Panc1 (cell line): ENCODE measurements around the gene KCNV2. TPM values are rescaled to one million over a fixed set of nuclear protein-coding genes. Genes with fewer than 3 reads are reported as not detected.

Experiments
- ATAC-seq: fragments of 200-7000 bp; cut with Tn5 transposase; 2 replicates; pipeline ENCODE4 v1.9.1; 2020; ENCODE audit warnings: mild to moderate bottlenecking, moderate library complexity
- BruUV-seq: library from RNA; stranded (reverse); fragments of 400-500 nt; replicated peaks from 2 replicates; lab custom pipeline; 2021; lab: Mats Ljungman, UMichigan
- CTCF ChIA-PET: fragments of 300-600 bp; sonication (Branson Sonifier 250); formaldehyde crosslinking; loops from one replicate; lab custom pipeline; 2022; ENCODE audit warnings: antibody characterized with exemption; lab: Charles Lee
- POLR2A ChIA-PET: fragments of 300-600 bp; sonication (Branson Sonifier 250); formaldehyde crosslinking; loops from one replicate; lab custom pipeline; 2022; ENCODE audit warnings: antibody characterized with exemption; lab: Charles Lee
- DNase-seq: peaks from one replicate; pipeline ENCODE4 v3.0.0-alpha.2; 2010; ENCODE audit warnings: low read depth, low spot score
- H3K27ac ChIP-seq: 2 replicates; pipeline ENCODE4 v1.5.1; 2011; ENCODE audit warnings: mild to moderate bottlenecking, low read length, inconsistent platforms
- H3K27me3 ChIP-seq: fragments of 200-500 bp; sonication (Bioruptor generic); 2 replicates; pipeline ENCODE4 v1.6.0; 2014; ENCODE audit warnings: low read length, inconsistent platforms; ENCODE audit not compliant: control insufficient read depth, insufficient read depth
- H3K36me3 ChIP-seq: fragments of 200-500 bp; sonication (Bioruptor generic); 2 replicates; pipeline ENCODE4 v1.5.1; 2014; ENCODE audit warnings: inconsistent platforms, mild to moderate bottlenecking, low read length, moderate library complexity; ENCODE audit not compliant: control insufficient read depth, insufficient read depth
- H3K4me1 ChIP-seq: 2 replicates; pipeline ENCODE4 v1.5.1; 2011; ENCODE audit warnings: inconsistent platforms, mild to moderate bottlenecking, low read length, moderate library complexity; ENCODE audit not compliant: control insufficient read depth, insufficient read depth
- H3K4me3 ChIP-seq, 2 experiments: 2 replicates each; pipeline ENCODE4 v1.5.1; 2011 to 2012; ENCODE audit warnings: low read depth in 2 of 2, low read length in 2 of 2, mild to moderate bottlenecking in 2 of 2, inconsistent platforms in 1 of 2, moderate library complexity in 1 of 2
- H3K9me3 ChIP-seq: fragments of 200-500 bp; sonication (Bioruptor generic); 2 replicates; pipeline ENCODE4 v1.5.1; 2014; ENCODE audit warnings: low read depth, mild to moderate bottlenecking, inconsistent platforms, low read length, moderate library complexity; ENCODE audit not compliant: control insufficient read depth, insufficient read depth
- CTCF ChIP-seq: fragments of 450-650 bp; IDR thresholded peaks from 2 replicates; pipeline ENCODE4 v1.5.1; 2017; ENCODE audit warnings: mild to moderate bottlenecking
- POLR2AphosphoS5 ChIP-seq: IDR thresholded peaks from 2 replicates; pipeline ENCODE4 v1.6.1; 2012; ENCODE audit warnings: mild to moderate bottlenecking, low read depth, low read length, moderate library complexity
- REST ChIP-seq, 2 experiments: IDR thresholded peaks; 2 replicates each; pipeline ENCODE4 v1.6.1; 2011 to 2012; ENCODE audit warnings: low read depth in 2 of 2, control low read depth in 1 of 2, low read length in 1 of 2, mild to moderate bottlenecking in 1 of 2, moderate library complexity in 1 of 2; ENCODE audit not compliant: insufficient read depth in 1 of 2
- SIN3A ChIP-seq: IDR thresholded peaks from 2 replicates; pipeline ENCODE4 v1.6.1; 2012; ENCODE audit warnings: low read depth, mild to moderate bottlenecking, low read length, moderate library complexity, borderline replicate concordance; ENCODE audit not compliant: insufficient read depth
- TCF7L2 ChIP-seq: IDR thresholded peaks from 2 replicates; pipeline ENCODE4 v1.6.1; 2011; ENCODE audit warnings: mild to moderate bottlenecking, low read depth, low read length, inconsistent platforms
- in situ Hi-C: cut with HindIII; loops from 2 replicates; pipeline ENCODE4 v1.10.0; 2016; ENCODE audit warnings: low sequenced_read_pairs, low pct_unique_long_range_greater_than_20kb
- intact Hi-C: fragments of 100-400 bp; cut with micrococcal nuclease; formaldehyde crosslinking; loops from one replicate; pipeline ENCODE4 v1.10.0; 2022; ENCODE audit not compliant: unreplicated experiment
- total RNA-seq: library from RNA; stranded (reverse); gene quantifications from one replicate; pipeline ENCODE4 v1.2.1, GENCODE V29; 2021; ENCODE audit not compliant: unreplicated experiment

KCNV2 gene
- total RNA-seq, 1 experiment from 2014 or later: not detected

GRCh38 chr9:2720179-2720654 is 2.9 kb downstream of the KCNV2 start:
- no peak for ATAC-seq
- intact Hi-C loops (no loop called here), in situ Hi-C loops (no loop called here)
- CTCF ChIA-PET: no interaction called here
- DNase-seq: no peak
- no peaks in the 10 kb centered on the region for H3K27me3 ChIP-seq
- TF ChIP-seq SIN3A: no peak
- no peak for TF ChIP-seq TCF7L2
- no peak for TF ChIP-seq POLR2AphosphoS5
- TF ChIP-seq CTCF: no peak
- TF ChIP-seq REST (IDR thresholded peaks at IDR 0.05; ENCODE audit: insufficient read depth in 1 of 2, low read depth in 2 of 2, low read length in 1 of 2): no peak
- POLR2A ChIA-PET: no interaction called here
- no peak overlapping the region for H3K27ac ChIP-seq
- H3K36me3 ChIP-seq: no peaks in the 10 kb centered on the region
- no peak overlapping the region for H3K4me3 ChIP-seq
- no peaks in the 10 kb centered on the region for H3K9me3 ChIP-seq
- BruUV-seq: no TSS peak
- no peaks in the 10 kb centered on the region for H3K4me1 ChIP-seq

- Histone ChIP-seq H3K36me3 (no peaks in the 10 kb centered on the region), H3K4me1 (no peaks in the 10 kb centered on the region), H3K27me3 (no peaks in the 10 kb centered on the region), H3K9me3 (no peaks in the 10 kb centered on the region), H3K4me3 (no peak overlapping the region), H3K27ac (no peak overlapping the region)
- ATAC-seq (no peak), DNase-seq (no peak)
- no TSS peak for BruUV-seq
- in situ Hi-C loops: no loop called here
- no peak for TF ChIP-seq TCF7L2
- TF ChIP-seq CTCF: no peak
- no peak for TF ChIP-seq SIN3A
- no peak for TF ChIP-seq REST (IDR thresholded peaks at IDR 0.05; ENCODE audit: insufficient read depth in 1 of 2, low read depth in 2 of 2, low read length in 1 of 2)
- no peak for TF ChIP-seq POLR2AphosphoS5
- intact Hi-C loops: no loop called here
- ChIA-PET CTCF (no interaction called here), POLR2A (no interaction called here)
Measured at GRCh38 chr9:2722715-2723114, 5.4 kb downstream of the KCNV2 start.
